ENCODE results near the gene SRCIN1.

Gene SRCIN1

DNA sequence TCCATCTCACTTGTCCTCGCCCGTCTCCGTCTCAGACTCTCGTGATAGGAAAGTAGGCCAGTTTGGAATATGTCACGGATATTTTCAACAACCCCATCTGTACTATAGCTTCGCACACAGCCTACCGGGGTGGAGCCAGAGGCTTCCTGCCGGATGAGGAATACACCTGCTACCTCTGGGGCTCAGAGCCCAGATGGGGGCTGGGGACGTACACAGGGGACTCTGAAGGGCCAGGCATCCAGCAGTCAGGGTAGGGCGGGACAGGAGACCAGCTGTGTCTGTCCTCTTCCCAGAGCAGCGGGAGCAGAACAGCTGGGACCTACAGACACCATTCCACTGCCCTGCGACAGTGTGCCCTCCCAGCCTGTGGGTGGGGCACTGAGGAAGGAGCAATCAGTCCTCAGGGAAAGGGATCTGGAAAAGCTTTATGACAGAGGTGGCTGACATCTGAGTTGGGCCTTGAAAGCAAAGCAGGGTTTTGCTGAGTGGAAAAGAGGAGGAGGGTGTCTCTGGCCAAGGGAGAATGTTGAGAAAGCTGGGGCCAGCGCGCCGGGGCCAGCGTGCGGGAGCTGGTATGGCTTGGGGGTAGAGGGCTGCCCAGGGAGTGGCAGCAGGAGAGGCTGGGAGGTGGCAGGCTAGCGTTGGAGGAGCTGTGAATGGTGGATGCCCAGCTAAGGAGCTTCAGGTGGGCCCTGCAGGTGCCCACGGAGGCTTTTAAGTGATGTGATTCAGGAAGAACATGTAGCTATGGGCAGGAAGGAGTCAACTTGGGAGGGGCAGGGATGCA lies 11.5 kb upstream of the SRCIN1 start:
- no peak for DNase-seq

DNA sequence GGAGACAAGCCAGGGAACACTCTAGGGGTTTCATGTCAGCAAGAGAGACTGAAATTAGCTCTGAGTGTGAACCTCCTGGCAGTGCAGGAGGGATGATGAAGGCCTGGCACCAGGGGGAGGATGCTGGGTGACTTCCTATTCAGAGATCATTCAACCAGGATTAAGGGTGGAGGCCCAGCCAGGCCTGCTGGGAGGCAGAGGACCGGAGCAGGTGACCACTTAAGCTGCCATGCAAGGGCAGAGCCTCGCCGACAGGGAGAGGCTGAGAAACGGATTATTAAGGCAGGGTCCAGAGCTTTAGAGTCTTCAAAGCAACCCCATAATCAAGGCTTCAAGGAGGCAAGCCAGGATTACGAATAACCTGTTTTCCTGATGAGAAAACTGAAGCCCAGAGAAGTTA lies 10.6 kb upstream of the SRCIN1 start:
- DNase-seq, result no peak

DNA sequence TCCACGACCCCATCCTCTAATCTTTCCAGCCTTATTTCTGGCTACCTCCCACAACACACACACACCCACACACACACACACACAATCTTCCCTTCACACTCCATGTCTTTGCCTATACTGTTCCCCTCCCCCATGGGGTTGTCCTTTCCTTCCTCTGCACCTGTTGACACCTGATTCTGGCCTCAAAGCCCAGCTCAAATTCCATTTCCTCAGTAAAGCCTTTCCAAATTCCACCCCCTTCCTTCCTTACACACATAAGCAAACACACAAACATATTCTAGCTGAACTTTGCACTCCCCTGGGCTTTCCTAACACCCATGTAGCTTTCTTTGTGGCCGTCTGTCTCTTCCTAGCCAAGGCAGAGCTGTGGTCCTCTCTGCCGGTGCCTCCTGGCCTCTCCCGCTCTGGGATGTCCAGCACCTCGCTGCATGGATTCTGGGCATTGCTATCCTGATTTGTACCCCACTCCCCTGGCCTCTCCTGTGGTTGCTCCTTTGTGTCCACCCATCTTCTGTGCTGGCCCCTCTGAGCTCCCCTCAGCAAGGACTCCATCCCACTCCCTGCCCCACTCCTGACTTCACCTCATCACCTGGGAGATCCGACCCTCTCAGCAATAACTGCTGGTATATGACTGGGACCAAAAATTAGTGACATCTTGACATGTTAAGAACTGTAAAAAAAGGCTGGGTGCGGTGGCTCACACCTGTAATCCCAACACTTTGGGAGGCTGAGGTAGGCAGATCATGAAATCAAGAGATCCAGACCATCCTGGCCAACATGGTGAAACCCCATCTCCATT lies 8.4 kb upstream of the SRCIN1 start:
- no peak for DNase-seq

DNA sequence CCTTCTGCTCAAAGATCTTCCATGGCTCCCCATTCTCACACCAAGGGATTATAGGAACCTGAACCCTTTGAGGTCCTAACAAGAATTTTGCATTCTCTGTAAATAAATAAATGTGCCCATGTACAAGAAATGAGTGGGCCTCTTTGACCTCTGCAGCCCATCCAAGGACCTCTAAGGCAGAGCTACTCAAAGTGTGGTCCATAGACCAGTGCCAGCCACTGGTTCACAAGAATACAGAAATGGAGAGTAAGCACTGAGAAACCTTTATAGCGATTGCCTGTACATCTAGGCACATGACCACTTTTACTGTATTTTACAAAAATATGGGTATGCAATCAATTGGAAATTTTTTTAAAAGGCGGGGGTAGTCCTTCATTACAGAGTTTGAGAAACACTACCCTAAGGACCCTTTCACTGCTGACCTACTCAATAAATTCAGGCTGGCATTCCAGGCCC lies 7.8 kb upstream of the SRCIN1 start:
- no peak for DNase-seq

DNA sequence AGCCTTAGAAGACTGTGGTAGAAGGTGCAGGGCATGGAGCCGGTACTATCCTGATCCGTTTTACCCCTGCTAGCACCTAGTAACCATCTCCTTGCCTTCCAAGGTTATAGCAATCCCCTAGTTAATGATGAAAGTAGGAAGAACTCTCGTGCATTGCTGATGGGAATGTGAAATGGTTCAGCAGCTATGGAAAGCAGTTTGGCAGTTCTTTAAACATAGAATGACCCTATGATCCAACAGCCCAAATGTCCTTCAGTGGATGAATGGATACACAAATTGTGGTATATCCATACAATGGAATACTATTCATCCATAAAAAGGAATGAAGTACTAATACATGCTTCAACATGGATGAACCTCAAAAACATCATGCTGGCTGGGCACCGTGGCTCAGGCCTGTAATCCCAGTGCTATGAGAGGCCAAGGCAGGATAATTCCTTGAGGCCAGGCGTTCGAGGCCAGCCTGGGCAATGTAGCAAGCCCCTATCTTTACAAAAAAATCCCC lies 6.2 kb upstream of the SRCIN1 start:
- DNase-seq, result no peak

DNA sequence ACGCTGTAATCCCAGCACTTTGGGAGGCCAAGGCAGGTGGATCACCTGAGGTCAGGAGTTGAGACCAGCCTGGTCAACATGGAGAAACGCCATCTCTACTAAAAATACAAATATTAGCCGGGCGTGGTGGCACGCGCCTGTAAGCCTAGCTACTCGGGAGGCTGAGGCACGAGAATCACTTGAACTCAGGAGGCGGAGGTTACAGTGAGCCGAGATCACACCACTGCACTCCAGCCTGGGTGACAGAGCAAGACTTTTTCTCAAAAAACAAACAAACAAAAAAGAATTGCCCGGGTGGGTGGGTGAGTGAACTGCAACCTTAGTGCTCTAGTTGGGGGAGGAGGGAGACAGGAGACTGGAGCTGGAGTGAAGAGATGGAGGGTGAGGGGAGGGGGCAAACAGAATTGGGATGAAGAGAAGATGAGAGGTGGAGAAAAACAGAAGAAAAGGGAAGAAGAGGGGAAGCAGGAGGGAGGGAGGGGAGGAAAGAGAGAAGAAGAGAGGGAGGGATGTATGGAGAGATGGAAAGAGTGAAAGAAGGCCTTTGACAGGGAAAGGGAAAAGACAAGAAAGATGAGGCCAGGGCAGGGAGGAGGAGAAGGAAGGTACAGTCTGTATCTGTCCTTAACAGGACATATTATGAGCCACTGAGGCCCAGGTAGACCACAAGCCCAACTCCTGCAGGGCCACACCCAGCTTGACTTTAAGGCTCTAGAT lies 5.5 kb upstream of the SRCIN1 start:
- no peak for DNase-seq

DNA sequence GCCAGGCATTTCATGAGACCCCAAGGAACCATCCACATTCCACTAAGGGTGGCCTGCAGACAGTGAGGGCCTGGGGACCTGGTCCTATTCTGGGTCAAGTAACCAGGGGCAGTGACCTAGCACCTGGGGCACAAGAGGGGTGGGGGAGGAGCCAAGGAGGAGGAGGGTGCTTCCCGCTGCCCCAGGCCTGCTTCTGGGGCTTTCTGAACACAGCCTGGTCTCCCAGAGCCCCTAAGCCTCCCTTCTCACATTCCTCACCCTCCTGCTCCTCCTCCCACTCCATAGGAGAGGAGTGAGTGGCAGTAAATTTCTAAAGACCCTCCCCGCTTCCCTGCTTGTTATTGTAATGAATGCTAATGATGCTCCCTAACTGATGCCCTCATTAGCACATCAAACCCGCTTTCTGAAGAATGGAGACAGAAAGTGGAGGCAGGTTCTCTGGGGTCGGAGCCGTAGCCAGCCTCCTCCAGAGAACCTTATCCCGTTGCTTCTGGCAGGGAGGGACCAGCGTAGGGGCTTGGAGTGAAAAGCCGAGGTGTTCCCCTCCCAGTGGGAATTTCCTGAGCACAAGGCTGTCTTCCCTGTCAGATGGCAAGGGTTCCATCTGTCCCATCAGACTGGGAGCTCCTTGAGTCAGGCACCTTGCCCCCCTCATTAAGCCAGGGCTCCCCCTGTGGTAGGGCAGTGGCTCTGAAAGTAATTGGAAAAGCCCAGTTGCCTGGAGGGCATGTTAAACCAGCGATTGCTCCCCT lies 3.7 kb upstream of the SRCIN1 start:
- DNase-seq, result no peak

DNA sequence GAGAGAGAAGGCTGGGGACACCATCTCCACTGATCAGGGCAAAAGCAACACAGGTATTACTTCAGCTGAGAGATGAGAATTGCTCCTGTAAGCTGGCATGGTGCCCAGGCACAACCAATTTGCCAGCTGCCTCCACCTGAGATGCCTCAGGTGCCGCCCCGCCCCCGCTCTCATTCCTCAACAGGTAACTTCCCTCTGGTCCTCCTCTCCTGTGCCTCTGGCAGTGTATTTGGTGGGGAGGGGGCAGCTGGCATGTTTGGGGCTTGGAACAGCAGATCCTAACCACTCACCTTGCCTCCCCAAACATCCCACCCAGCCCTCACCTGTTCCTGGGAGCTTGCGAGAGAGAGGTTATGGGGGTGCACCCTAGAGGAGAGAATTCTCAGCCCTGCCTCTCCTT lies 2.9 kb upstream of the SRCIN1 start:
- no peak for DNase-seq

DNA sequence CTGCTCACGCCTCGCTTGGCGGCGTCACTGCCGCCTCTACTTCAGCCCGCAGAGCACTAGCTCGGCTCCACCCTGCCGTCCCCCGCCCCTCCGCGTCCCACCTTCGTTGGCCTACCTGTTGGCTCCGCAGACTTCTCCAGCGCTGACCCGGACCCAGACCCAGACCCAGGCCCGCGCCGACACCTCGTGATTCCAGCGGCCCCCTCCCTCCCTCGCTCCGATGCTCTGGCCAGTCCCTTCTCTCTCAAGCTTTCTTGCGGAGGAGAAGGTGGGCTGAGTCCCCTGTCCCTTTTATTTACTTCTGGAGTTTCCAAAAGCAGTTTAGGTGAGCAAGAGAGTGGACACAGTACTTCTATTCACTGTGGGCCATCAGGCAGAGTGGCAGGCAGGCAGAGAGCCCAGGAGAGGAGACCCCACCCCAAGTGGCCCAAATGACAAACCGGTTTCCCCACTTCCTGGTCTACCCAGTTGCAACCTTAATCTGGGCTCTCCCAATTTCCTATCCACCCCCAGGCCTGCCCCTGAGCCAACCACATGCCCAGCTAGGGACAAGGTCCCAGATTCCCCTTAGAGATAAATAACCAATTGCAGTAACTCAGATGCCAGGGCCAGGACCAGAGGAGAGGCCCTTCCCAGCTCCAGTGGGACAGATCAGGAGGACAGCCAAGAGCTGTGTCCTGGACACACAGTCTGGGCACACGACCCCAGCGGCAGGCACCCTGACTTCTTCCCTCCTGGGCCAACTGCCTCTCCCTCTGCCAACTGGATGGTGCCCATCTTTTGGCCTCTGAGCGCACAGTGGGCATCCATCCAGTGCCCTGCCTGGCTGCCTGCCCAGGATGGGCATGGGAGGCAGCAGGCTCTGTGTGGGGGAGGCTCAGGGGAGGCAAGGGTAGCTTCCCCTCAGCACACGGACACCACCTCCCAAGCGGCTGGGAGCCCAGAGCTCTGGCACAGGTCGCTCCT lies 1.2 kb upstream of the SRCIN1 start:
- DNase-seq, result no peak

DNA sequence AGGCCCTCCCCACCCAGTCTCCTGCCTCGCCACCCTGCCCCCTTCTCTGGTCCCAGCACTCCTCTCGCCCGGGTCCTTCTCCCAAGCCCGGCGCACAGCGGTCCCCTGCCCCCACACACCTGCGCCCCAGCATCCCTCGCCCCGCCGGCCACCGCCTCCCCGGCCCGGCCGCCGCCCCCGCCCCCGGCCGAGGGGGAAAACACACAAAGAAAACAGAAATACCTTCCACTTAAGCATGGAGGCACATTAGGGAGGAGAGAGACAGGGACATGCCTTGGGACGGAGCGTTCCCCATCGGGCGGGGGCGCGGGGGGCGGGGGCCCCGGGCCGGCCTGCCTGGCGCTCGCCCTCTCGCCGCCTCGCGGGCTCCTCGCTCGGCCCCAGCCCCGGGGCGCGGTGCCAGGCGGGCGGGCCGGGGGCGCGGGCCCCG lies 326 bp downstream of the SRCIN1 start:
- no peak for DNase-seq

DNA sequence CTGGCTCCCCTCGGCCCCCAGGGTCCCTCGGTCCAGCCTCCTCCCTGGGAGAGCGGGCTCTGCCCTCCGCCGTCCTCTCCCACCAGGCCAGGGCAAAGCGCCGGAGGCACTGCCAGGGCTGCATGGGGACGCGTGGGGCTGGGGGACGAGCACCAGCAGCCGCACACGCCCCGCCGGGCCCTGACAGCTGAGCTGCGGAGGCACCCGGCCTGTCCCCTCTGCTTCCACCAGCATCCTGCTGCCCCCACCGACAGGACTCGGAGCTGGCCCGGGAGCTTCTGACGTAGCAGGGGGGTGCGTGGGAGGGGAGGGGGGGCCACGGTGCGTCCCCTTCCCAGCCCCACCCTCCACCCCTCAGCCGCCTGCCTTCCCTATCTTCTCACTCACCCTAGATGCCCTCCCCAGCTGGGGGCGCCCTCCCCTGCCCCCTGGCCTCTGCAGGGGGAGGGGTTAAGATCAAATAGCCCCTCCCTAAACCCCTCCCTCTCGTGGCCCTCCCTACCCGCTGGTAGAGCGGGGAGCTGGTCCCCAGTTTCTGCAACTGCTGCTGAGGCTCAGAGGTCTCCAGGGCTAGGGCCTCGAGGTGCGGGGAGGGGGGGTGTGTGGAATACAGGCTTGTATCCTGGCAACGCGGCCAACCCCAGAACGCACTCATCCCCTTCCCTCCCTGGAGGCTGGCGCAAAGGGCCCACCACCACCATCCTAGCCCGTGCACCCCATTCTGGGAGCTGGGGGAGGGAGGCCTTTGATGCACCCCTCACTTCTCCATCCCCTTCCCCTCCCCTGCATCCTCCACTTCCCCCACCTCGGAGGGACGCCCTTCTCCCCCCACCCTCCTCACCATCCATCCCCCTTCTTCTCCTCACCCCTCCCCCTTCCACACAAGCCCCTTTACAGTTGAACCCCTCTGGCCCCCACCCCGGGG lies 1.0 kb downstream of the SRCIN1 start:
- DNase-seq, result no peak

DNA sequence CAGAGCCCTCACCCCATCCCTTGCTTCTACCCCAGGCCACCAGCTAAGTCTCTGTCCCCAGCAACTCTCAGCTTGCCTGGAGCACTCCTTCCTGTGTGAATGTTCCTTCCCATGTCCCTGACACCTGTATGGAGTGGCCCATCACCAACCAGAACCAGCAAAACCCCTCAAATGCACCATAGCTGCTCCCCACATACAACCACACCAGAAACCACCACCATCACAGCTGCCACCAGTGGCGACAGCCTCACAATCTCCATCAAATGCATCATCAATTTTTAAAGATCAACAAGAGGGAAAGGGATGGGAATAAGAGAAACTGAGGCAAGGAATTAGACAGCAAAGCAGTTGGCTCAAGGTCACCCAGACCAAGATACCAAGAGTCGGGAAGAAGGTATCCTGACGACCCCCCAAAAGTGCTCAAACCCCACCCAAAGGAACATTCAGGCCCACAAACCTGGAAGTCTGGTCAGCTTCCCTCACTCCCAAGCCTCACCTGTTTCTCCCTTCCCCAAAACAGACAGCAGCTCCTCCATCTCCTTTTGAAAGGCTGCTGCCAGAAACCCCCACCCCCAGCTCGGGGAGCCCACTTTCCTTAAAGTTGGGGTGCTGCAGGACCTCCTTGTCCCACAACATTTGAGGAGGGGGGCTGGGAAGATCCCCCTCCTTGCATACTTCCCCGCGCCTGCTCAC lies 1.8 kb downstream of the SRCIN1 start:
- no peak for DNase-seq

DNA sequence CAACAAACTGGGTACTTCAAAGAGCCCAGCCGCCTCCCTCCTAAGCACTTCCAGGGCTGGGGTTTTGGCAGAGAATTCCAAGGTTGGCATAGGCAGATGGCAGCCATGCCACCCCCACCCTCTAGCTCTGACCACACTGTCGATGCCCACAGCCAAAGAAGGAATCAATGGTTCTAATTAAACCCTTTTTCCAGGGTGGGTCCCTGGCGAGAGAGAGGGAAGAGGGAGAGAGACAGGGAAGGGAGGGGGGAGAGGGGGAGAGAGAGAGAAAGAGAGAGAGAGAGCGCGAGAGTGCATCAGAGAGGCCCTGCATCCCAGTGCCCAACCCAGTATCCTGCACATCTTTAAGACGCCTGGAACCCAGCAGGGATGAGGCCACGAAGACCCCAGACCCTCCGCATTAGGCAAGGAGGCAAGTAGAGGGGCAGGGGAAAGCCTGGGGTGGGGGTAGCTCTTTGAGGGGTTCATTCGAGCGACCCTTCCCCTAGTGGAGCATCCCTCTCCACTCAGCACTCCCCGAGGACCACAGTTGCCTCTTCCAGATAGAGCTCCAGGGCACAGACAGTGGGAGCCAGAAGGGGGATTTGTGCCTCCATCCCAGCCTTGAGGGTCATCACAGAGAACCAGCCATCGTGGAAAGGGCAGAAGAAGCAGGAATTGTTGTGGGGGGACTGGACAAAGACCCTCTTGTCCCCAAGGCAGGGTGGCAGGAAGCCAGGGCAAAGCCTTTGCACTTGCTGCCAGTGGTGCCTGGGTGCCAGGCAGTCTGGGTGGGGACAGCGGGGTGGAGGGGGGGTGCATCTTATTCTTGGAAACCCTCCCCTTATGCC lies 2.6 kb downstream of the SRCIN1 start:
- DNase-seq, result no peak

DNA sequence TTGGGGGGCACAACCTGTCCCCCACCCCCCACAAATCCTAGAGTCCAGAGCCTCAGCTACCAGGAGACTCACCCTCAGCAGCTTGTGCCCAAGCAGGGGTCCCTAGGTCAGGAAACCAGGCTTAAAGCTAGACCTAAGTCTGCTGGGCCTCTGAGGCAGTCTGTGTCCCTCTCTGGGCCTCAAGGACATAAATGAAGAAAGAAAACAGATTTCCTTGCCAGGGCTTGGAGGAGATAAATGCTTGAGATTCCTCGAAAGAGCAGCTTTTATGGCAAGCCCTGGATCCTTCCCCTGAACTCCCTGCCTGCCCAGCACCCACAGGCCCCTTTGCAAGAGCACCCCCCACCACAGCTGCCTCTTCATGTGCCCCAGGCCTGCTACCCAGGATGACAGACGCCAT lies 3.3 kb downstream of the SRCIN1 start:
- DNase-seq, result no peak

DNA sequence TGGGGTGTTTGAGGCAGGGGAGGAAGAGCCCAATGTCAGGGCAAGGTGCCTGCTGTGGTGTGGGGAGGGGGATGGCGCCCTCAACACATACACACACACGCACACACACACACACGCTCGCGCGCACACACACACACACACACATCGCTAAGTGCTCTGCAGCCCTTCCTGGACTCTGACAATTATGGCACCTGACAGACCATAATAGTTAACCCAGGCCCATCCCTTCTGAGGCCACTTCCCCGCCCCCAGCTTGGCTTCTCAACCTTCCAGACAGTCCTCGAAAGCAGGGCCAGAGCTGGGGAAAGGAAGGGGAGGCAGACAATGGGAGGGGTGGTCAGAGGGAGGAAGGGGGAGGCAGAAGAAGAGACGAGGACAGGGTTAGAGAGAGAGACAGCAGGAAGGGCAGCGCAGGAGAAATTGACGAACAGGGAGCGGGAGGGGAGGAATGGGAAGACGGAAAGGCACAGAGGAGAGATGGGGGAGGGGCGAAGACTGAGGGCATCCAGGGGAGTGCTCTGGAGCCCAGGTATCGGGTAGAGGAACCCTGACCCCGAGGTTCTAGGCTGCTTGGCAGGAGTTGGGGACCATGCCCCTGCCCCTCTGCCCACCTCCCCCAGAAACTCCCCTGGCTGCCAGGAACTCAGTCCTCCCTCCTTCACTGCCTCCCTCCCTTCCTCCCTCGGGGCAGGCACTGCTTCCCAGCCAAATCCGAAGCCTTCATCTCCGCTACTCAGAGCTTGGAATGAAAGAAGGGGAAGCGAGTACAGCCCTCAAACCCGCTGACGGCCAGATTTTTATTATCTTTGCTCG lies 4.0 kb downstream of the SRCIN1 start:
- DNase-seq, result no peak

DNA sequence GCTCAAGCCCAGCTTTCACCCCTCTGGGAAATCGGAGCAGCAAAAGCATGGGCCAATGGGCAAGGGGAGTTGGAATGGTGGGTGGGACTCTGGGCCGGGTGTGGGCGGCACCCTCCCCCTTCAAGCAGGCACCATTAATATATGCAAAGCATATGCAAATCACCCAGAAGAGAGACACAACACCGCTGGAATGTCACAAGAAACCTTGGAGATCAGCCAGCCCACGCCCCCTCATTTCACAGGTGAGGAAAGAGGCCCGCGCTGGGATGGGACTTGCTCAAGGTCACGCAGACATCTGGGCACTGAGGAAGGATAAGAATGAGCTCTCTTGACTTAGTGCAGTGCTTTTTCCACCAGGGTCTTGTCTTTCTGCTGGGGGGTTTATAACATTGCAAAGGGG lies 4.8 kb downstream of the SRCIN1 start:
- no peak for DNase-seq

DNA sequence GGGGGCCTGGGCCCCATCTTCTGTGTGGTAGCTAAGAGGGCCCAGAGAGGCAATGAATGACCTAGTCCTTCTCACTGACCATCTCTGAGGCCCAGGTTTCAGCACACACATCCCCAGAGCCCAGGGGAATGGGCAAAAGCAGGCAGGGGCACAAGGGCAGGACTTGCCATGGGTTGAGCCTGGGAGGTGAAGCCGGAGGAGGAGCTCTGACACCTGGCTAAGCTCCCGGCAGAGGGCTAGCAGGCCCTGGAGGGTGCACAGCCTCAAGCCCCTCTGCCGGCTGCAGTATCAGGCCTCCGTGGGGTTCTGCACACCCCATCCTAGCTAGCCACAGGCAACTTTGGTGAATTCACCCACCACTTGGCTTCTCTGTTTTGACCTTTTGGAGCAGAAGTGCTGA lies 5.3 kb downstream of the SRCIN1 start:
- DNase-seq, result no peak

DNA sequence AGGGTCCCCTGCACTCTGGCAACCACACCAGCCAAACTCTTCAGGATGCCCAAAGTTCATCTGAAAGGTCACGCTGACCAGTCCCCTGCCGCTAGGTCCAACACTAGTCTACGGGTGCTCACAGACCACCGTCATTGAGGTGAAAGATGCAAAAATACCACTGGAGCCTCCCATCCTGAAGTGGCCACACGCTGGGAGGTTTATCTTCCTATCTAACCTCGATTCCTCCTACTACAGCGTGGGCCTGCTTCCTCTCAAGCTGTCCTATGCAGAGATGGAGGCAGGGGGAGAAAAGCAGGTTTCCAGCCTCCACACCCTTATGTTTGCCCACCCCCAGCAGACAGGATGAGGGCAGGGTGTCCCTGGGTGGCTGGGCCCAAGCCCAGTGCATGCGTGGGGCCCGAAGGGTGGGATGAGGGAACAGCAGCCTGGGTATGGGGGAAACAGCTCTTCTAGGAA lies 6.3 kb downstream of the SRCIN1 start:
- DNase-seq, result no peak

Data from activated CD4-positive, CD25-positive, alpha-beta regulatory T cell (primary cell).